ENCODE data around the gene FRMD8. TPM values are rescaled to one million over a fixed set of nuclear protein-coding genes. Genes with fewer than 3 reads are reported as not detected.

FRMD8 gene
- total and polyA plus RNA-seq, 9 of the 15 experiments (the other 6 are each of a cell fraction or from before 2014, with no cell fraction given) = 4.5 to 54.5 (median 15.8) TPM

GRCh38 chr11:65420979-65421793 lies 34.7 kb downstream of the FRMD8 start (continued):
- TF ChIP-seq EWSR1 (IDR thresholded peaks at IDR 0.05; ENCODE audit: borderline replicate concordance, low read depth, partially characterized antibody) = no peak
- no peak for TF ChIP-seq ZNF512 (tag; IDR thresholded peaks at IDR 0.05)
- TF ChIP-seq ZNF75A (CRISPR knock-in tag; IDR thresholded peaks at IDR 0.05) = no peak
- no peak for TF ChIP-seq RBM14 (IDR thresholded peaks at IDR 0.05; ENCODE audit: borderline replicate concordance, insufficient read depth, low read depth, low read length)
- TF ChIP-seq MAFK (IDR thresholded peaks at IDR 0.05; ENCODE audit: low read length) = no peak
- peak; percentile 9; the same call in 1 of the 2 replicates for TF ChIP-seq ZNF23 (CRISPR knock-in tag; IDR thresholded peaks at IDR 0.05)
- peak; percentile 43; the same call in 1 of the 2 replicates for TF ChIP-seq CEBPG (CRISPR knock-in tag; IDR thresholded peaks at IDR 0.05)
- TF ChIP-seq CEBPG (tag; conservative IDR thresholded peaks at IDR 0.05 in 1 of 2, IDR thresholded peaks at IDR 0.05 in 1 of 2) = peak in 1 of 2 experiments; percentile 71; a peak in 2 of 4 replicates
- TF ChIP-seq ZMIZ1 (IDR thresholded peaks at IDR 0.05; ENCODE audit: low read depth in 2 of 2, low read length in 2 of 2) = no peak
- TF ChIP-seq IRF2 (CRISPR knock-in tag; IDR thresholded peaks at IDR 0.05) = no peak
- TF ChIP-seq XRCC5 (IDR thresholded peaks at IDR 0.05; ENCODE audit: low read depth, low read length) = no peak
- no peak for TF ChIP-seq SAFB2 (IDR thresholded peaks at IDR 0.05; ENCODE audit: borderline replicate concordance, low read depth, low read length, severe bottlenecking)
- no peak for TF ChIP-seq ZNF707 (CRISPR knock-in tag; conservative IDR thresholded peaks at IDR 0.05)
- TF ChIP-seq MTA3 (IDR thresholded peaks at IDR 0.05; ENCODE audit: borderline replicate concordance) = 0 out of 2 replicates have a peak, but pooled peaks have one; percentile 29
- TF ChIP-seq, protein P1, sequence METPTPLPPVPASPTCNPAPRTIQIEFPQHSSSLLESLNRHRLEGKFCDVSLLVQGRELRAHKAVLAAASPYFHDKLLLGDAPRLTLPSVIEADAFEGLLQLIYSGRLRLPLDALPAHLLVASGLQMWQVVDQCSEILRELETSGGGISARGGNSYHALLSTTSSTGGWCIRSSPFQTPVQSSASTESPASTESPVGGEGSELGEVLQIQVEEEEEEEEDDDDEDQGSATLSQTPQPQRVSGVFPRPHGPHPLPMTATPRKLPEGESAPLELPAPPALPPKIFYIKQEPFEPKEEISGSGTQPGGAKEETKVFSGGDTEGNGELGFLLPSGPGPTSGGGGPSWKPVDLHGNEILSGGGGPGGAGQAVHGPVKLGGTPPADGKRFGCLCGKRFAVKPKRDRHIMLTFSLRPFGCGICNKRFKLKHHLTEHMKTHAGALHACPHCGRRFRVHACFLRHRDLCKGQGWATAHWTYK (CRISPR knock-in tag; IDR thresholded peaks at IDR 0.05) = peak; percentile 82
- 0 out of 2 replicates have a peak, but pooled peaks have one; percentile 60 for TF ChIP-seq ZBTB26 (CRISPR knock-in tag; IDR thresholded peaks at IDR 0.05)
- no peak for TF ChIP-seq TRIM24 (IDR thresholded peaks at IDR 0.05)
- TF ChIP-seq KLF6 (CRISPR knock-in tag; IDR thresholded peaks at IDR 0.05; ENCODE audit: borderline replicate concordance) = peak; percentile 30; the same call in 1 of the 2 replicates
- no peak for TF ChIP-seq MCM5 (IDR thresholded peaks at IDR 0.05; ENCODE audit: low read depth)
- no peak for TF ChIP-seq TCF7L2 (IDR thresholded peaks at IDR 0.05; ENCODE audit: low read depth, low read length)

Measured in K562 (cell line).